Neuron (in vitro differentiated cells): ENCODE measurements around the gene SCAMP3.
"Not testable (repeated sequence)": the region's sequence is repeated elsewhere in the genome, so short reads cannot be mapped to it uniquely, and the experiment has no call there.

ENCODE experiments used
- H2AFZ ChIP-seq: one replicate; pipeline ENCODE4 v1.6.1; 2013; ENCODE audit warnings: low read depth, mild to moderate bottlenecking, inconsistent platforms, low read length, moderate library complexity
- H3K27me3 ChIP-seq: one replicate; pipeline ENCODE4 v1.6.1; 2013; ENCODE audit warnings: low read length; ENCODE audit not compliant: insufficient read depth
- H3K36me3 ChIP-seq: one replicate; pipeline ENCODE4 v1.6.1; 2013; ENCODE audit warnings: low read length; ENCODE audit not compliant: insufficient read depth
- H3K4me1 ChIP-seq: one replicate; pipeline ENCODE4 v1.6.1; 2013; ENCODE audit warnings: low read length; ENCODE audit not compliant: insufficient read depth
- H3K4me3 ChIP-seq: 2 replicates; pipeline ENCODE4 v1.5.1; 2013; ENCODE audit warnings: mild to moderate bottlenecking, low read length, moderate library complexity
- H3K9me3 ChIP-seq: one replicate; pipeline ENCODE4 v1.6.1; 2013; ENCODE audit warnings: low read length

Gene SCAMP3

GRCh38 chr1:155295183-155295941 is 33.2 kb upstream of the SCAMP3 start:
- no peak overlapping the region for H3K4me3 ChIP-seq
- peaks cover 22% of the 10 kb centered on the region for H3K27me3 ChIP-seq
- H3K9me3 ChIP-seq, result peaks cover 15% of the 10 kb centered on the region
- no peak overlapping the region for H2AFZ ChIP-seq
- H3K4me1 ChIP-seq, result peaks cover 7% of the 10 kb centered on the region
- no peaks in the 10 kb centered on the region for H3K36me3 ChIP-seq

- peaks cover 7% of the 10 kb centered on the region for H3K4me1 ChIP-seq
- H3K4me3 ChIP-seq, result no peak overlapping the region
- H3K36me3 ChIP-seq, result no peaks in the 10 kb centered on the region
- peaks cover 15% of the 10 kb centered on the region for H3K9me3 ChIP-seq
- H3K27me3 ChIP-seq, result peaks cover 22% of the 10 kb centered on the region
- no peak overlapping the region for H2AFZ ChIP-seq
Observed at GRCh38 chr1:155294520-155295182, 32.5 kb upstream of the SCAMP3 start.

GRCh38 chr1:155293086-155293749 is 31.1 kb upstream of the SCAMP3 start:
- peaks cover 7% of the 10 kb centered on the region for H3K36me3 ChIP-seq
- H2AFZ ChIP-seq, result no peak overlapping the region
- no peak overlapping the region for H3K4me3 ChIP-seq
- H3K4me1 ChIP-seq, result peaks cover 7% of the 10 kb centered on the region
- peaks cover 22% of the 10 kb centered on the region for H3K27me3 ChIP-seq
- H3K9me3 ChIP-seq, result peaks cover 15% of the 10 kb centered on the region

- H3K4me3 ChIP-seq, H3K4me1 ChIP-seq, H2AFZ ChIP-seq: not testable (repeated sequence)
- peaks cover 15% of the 10 kb centered on the region for H3K9me3 ChIP-seq
- H3K27me3 ChIP-seq, result peaks cover 22% of the 10 kb centered on the region
- peaks cover 19% of the 10 kb centered on the region for H3K36me3 ChIP-seq
Observed at GRCh38 chr1:155291006-155291405, 28.8 kb upstream of the SCAMP3 start.

- H3K27me3 ChIP-seq, result no peaks in the 10 kb centered on the region
- H3K4me1 ChIP-seq, result no peaks in the 10 kb centered on the region
- H2AFZ ChIP-seq, result no peak overlapping the region
- H3K4me3 ChIP-seq, result no peak overlapping the region
- no peaks in the 10 kb centered on the region for H3K9me3 ChIP-seq
- peaks cover 39% of the 10 kb centered on the region for H3K36me3 ChIP-seq
Observed at GRCh38 chr1:155287987-155288543, 25.9 kb upstream of the SCAMP3 start.

- H3K4me3 ChIP-seq, result no peak overlapping the region
- no peaks in the 10 kb centered on the region for H3K4me1 ChIP-seq
- H2AFZ ChIP-seq, result no peak overlapping the region
- peaks cover 49% of the 10 kb centered on the region for H3K36me3 ChIP-seq
- H3K9me3 ChIP-seq, result no peaks in the 10 kb centered on the region
- no peaks in the 10 kb centered on the region for H3K27me3 ChIP-seq
Observed at GRCh38 chr1:155286544-155286943, 24.4 kb upstream of the SCAMP3 start.

- Histone ChIP-seq H3K27me3 (no peaks in the 10 kb centered on the region), H3K9me3 (no peaks in the 10 kb centered on the region), H3K4me3 (no peak overlapping the region), H2AFZ (no peak overlapping the region), H3K4me1 (no peaks in the 10 kb centered on the region), H3K36me3 (peaks cover 49% of the 10 kb centered on the region)
Observed at GRCh38 chr1:155285631-155286044, 23.5 kb upstream of the SCAMP3 start.

GRCh38 chr1:155285063-155285462 is 22.9 kb upstream of the SCAMP3 start:
- H3K9me3 ChIP-seq, result no peaks in the 10 kb centered on the region
- H3K36me3 ChIP-seq, result peaks cover 49% of the 10 kb centered on the region
- no peaks in the 10 kb centered on the region for H3K27me3 ChIP-seq

GRCh38 chr1:155284476-155284875 is 22.3 kb upstream of the SCAMP3 start:
- H3K36me3 ChIP-seq, result peaks cover 49% of the 10 kb centered on the region
- H3K4me3 ChIP-seq, result no peak overlapping the region
- H3K4me1 ChIP-seq, result peaks cover 2% of the 10 kb centered on the region
- no peaks in the 10 kb centered on the region for H3K9me3 ChIP-seq
- H2AFZ ChIP-seq, result no peak overlapping the region
- H3K27me3 ChIP-seq, result no peaks in the 10 kb centered on the region

More at GRCh38 chr1:155285063-155285462, 22.9 kb upstream of the SCAMP3 start:
- H3K4me1 ChIP-seq, result no peaks in the 10 kb centered on the region
- no peak overlapping the region for H3K4me3 ChIP-seq
- no peak overlapping the region for H2AFZ ChIP-seq

GRCh38 chr1:155282488-155283091 is 20.4 kb upstream of the SCAMP3 start:
- peaks cover 14% of the 10 kb centered on the region for H3K4me1 ChIP-seq
- H3K27me3 ChIP-seq, result no peaks in the 10 kb centered on the region
- H2AFZ ChIP-seq, result no peak overlapping the region
- no peaks in the 10 kb centered on the region for H3K9me3 ChIP-seq
- H3K36me3 ChIP-seq, result peaks cover 37% of the 10 kb centered on the region
- H3K4me3 ChIP-seq, result no peak overlapping the region

GRCh38 chr1:155279268-155279667 is 17.1 kb upstream of the SCAMP3 start:
- Histone ChIP-seq H3K36me3 (peaks cover 17% of the 10 kb centered on the region), H3K4me3 (peak overlapping the region; percentile 77)

GRCh38 chr1:155278689-155279160 is 16.6 kb upstream of the SCAMP3 start:
- no peaks in the 10 kb centered on the region for H3K9me3 ChIP-seq
- H2AFZ ChIP-seq, result no peak overlapping the region
- H3K4me3 ChIP-seq, result peak overlapping the region; percentile 77
- H3K27me3 ChIP-seq, result no peaks in the 10 kb centered on the region
- H3K36me3 ChIP-seq, result peaks cover 14% of the 10 kb centered on the region
- H3K4me1 ChIP-seq, result peaks cover 19% of the 10 kb centered on the region

More at GRCh38 chr1:155279268-155279667, 17.1 kb upstream of the SCAMP3 start:
- Histone ChIP-seq H3K9me3 (no peaks in the 10 kb centered on the region), H3K27me3 (no peaks in the 10 kb centered on the region), H2AFZ (no peak overlapping the region), H3K4me1 (peaks cover 17% of the 10 kb centered on the region)
